Globus pallidus (tissue), 1 donor: ENCODE data around the gene ERBB4.

Experiments
- DNase-seq: peaks from one replicate; pipeline ENCODE4 v3.0.0-alpha.2; 2015; ENCODE audit warnings: low spot score

ERBB4 gene

GRCh38 chr2:211823886-211824479 is 714.6 kb downstream of the ERBB4 start:
- DNase-seq: no peak

- no peak for DNase-seq
These were observed 715.8 kb downstream of the ERBB4 start for GRCh38 chr2:211822686-211823335.

DNA sequence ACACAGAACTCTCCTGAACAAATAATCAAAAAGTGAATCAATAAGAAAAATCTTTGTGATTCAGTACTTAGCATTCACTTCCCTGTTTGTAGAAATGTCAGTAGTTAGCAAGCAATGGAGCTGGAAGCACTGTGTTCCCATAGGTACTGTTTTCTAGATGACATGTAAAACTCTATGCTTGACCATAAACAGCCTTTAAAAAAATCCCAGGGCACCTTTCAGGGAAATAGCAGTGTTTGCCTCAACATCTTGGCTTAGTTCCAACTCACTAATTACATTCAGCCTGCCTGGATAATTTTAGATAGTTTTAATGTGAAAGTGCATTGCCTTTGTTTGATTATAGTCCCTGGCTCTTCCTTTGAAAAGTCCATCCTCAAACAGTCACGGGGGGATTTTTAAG is 721.8 kb downstream of the ERBB4 start:
- DNase-seq: no peak

DNA sequence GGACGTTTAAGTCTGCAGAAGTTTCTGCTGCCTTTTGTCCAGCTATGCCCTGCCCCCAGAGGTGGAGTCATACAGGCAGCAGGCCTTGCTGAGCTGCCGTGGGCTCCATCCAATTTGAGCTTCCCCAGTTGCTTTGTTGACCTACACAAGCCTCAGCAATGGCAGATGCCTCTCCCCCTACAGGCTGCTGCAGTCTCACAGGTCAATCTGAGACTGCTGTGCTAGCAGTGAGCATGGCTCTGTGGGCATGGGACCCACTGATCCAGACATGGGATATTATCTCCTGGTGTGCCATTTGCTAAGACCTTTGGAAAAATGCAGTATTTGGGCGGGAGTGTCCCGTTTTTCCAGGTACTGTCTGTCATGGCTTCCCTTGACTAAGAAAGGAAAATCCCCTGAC is 726.0 kb downstream of the ERBB4 start:
- no peak for DNase-seq

- no peak for DNase-seq
These were observed 735.9 kb downstream of the ERBB4 start for GRCh38 chr2:211802666-211803065.

DNA sequence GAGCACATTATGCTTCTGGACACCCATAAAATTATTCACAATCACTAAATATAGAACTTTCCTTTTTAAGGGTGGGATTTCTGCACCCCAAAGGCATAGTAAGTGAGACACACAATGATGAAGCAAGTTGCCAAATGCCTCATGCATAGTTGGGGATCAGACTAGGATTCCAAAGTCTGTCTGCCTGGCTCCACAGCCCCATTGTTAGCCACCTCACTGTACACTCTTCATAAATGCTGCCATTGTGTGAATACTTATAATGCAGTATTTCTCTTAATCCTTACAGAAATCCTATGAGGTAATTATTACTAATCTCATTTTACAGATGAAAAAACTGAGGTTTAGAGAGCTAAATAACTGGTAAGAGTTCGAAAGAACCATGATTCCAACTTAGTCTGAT is 738.6 kb downstream of the ERBB4 start:
- peak; percentile 45 for DNase-seq

DNA sequence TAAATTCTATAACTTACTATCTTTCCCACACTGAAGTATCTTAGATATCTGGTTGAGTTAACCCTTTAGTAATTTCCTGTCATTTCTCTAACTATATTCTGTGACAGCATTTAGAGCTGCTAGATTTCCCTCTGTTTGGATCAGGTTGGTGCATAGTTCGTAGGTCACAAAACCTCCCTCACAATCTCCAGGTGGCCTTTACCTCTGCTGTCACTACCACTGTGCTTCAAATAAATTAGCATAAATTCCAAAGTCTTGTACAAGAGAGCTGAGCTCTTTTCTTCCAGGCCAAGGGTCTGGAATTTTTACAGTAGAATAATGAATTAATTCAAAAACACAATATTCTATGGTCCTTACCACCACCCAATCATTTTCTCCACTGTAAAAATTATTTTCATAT is 739.7 kb downstream of the ERBB4 start:
- no peak for DNase-seq

GRCh38 chr2:211793690-211794089 is 744.9 kb downstream of the ERBB4 start:
- DNase-seq: no peak

- DNase-seq: no peak
These were observed 748.6 kb downstream of the ERBB4 start for GRCh38 chr2:211789982-211790381.

DNA sequence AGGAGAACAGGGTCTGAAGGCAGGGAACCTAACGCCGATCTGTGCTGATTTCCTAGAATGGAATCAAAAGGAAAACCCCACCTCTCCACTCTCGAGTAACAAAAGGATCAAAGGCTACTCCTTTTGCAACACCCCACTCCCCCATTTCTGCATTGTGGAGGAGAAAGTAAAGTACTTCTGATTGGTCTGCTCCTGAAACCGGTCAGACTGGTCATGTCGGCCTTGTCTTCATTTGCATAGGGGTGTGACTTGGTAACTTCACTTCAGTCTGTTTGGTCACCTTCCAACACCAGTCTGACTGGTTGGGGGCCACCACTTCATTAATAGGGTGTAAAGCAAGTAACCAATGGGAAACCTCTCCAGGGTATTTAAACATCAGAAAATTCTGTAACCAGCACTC is 771.9 kb downstream of the ERBB4 start:
- no peak for DNase-seq

DNA sequence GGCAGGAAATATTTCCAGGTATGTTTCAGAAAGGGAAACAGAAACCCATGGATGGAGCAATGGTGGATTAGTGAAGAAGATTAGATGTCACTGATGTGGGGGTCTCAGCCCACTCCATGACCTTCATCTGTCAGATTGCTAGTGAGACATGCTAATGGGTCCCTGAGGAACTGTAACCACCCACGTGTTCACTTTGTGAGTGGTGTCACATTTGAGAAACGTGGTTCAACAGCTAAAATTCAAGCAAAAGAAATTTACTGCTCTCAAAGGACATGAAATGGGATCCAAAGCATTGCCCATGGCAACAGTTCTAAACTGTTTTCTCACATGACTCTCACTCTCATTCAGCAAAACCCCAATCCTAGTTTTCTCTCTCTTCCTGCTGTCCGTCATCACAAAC is 776.1 kb downstream of the ERBB4 start:
- DNase-seq: no peak

GRCh38 chr2:211760103-211760502 is 778.5 kb downstream of the ERBB4 start:
- DNase-seq: no peak

- DNase-seq: no peak
These were observed 782.3 kb downstream of the ERBB4 start for GRCh38 chr2:211756266-211756665.

- no peak for DNase-seq
These were observed 783.4 kb downstream of the ERBB4 start for GRCh38 chr2:211755187-211755586.

GRCh38 chr2:211751848-211752247 is 786.8 kb downstream of the ERBB4 start:
- no peak for DNase-seq

GRCh38 chr2:211748339-211748738 is 790.3 kb downstream of the ERBB4 start:
- DNase-seq: no peak

GRCh38 chr2:211745295-211746097 is 793.1 kb downstream of the ERBB4 start:
- DNase-seq: peak; percentile 79

GRCh38 chr2:211744379-211744778 is 794.2 kb downstream of the ERBB4 start:
- DNase-seq: peak; percentile 57

DNA sequence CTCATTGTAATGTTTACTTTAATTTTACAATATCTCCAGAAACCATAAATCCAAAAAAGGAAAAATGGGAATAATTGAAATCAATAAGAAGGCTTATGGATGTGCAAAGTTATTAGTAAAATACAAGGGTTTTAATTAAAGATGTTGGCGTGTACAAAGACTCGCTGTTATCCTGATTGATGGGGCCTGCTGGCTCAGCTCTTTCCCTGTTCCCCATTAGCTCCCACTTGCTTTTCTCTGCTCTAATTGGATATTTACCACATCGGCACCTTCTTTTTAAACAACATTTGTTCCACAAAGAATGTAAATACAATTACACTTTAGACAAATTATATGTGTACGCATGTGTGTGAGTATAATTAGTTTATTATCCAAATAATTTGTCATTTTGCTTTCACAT is 796.6 kb downstream of the ERBB4 start:
- no peak for DNase-seq

DNA sequence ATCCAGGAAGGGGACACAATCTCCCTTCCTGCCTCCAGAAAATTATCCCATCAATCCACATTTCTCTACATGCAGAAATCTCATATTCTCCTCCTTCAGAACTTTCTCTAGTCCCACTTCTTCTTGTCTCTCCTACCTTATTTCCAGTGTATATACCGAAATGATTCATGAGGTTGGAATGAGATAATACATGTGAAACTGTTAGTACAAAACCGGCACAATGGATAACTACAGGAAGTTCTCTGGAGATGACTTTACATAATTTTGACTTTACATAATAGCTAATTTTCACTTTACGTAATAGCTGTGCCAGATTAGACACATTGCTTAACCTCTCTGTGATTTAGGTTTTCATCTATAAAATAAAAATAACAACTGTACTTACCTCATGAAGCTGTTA is 801.3 kb downstream of the ERBB4 start:
- no peak for DNase-seq

DNA sequence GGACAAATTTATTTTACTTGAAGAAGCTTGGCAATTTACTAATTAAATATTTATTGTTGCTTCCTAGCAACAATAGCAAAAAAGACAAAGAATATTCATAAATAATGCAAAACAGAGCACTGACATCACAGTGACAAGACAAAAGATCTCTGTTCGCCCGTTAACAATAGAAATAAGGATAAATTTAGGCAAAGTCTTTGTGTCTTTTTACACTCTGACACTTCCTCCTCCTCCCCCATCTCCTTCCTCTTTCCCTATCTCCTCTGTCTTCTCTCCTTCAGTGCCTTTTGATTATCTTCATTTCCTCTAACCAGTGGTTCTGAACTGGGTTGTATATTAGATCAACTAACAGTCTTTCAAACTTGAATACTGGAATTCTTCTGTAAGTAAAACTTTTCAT is 808.4 kb downstream of the ERBB4 start:
- peak; percentile 76 for DNase-seq

- no peak for DNase-seq
These were observed 809.2 kb downstream of the ERBB4 start for GRCh38 chr2:211729433-211729832.

DNA sequence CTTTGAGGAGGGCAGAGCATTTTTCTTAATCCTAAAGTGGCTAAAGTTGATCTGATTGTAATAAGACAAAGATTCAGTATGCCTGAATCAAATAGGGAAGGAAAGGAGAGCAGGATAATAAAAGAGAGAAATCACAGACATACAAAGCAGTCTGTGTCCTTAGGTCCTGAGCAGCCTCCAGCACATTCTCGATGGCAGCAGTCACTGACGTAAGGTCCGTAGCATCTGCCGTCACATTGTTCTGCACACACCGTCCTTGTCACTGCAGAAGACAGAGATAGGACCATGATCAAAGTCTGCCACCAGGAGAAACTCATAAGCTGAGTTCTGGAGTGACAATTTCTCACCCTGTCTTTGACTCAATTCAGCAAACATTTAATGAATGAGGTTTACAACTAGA is 813.7 kb downstream of the ERBB4 start:
- peak; percentile 58 for DNase-seq
